HepG2 (cell line): ENCODE measurements around the gene PPP2R2D. TPM values are rescaled to one million over a fixed set of nuclear protein-coding genes. Genes with fewer than 3 reads are reported as not detected.

Experiments used
- ATAC-seq: fragments of 200-7000 bp; cut with Tn5 transposase; 3 replicates; pipeline ENCODE4 v1.9.1; 2020; ENCODE audit warnings: mild to moderate bottlenecking, moderate library complexity
- Bru-seq: library from RNA; stranded (reverse); fragments of 400-500 nt; gene quantifications from one replicate; lab custom pipeline; 2021; lab: Mats Ljungman, UMichigan
- BruChase-seq, 2 experiments: library from RNA; stranded (reverse); fragments of 400-500 nt; gene quantifications; one replicate each; lab custom pipeline; 2021; lab: Mats Ljungman, UMichigan
- BruUV-seq: library from RNA; stranded (reverse); fragments of 400-500 nt; replicated peaks from 2 replicates; lab custom pipeline; 2021; lab: Mats Ljungman, UMichigan
- CTCF ChIA-PET: fragments of 300-600 bp; formaldehyde crosslinking; extraction: SDS; loops from one replicate; lab custom pipeline; 2021; ENCODE audit warnings: low total read pairs, inconsistent platforms, low intra/inter-chr PET ratio; lab: Yijun Ruan, JAX
- POLR2A ChIA-PET: fragments of 350-600 bp; sonication (Branson Sonifier 250); formaldehyde crosslinking; loops from one replicate; lab custom pipeline; 2020; ENCODE audit warnings: antibody characterized with exemption, inconsistent platforms; lab: Yijun Ruan, JAX
- DNase-seq: peaks from one replicate; pipeline ENCODE4 v3.0.0-alpha.2; 2015; ENCODE audit warnings: low spot score
- FAIRE-seq: peaks from 3 replicates; lab custom pipeline; 2011; peaks lifted over from hg19 to GRCh38; lab: Jason Lieb, UNC
- H2AFZ ChIP-seq: one replicate; pipeline ENCODE4 v1.6.1; 2011; ENCODE audit warnings: low read length, inconsistent platforms
- H3K27ac ChIP-seq: fragments of 300-600 bp; 3 replicates; pipeline ENCODE4 v1.8.0; 2011; ENCODE audit warnings: mixed run types, mild to moderate bottlenecking, mixed read lengths, low read length, inconsistent platforms; ENCODE audit not compliant: insufficient read depth; ENCODE audit errors: extremely low read length
- H3K27me3 ChIP-seq, 2 experiments: fragments of 200-600 bp in 1 of 2; 2 replicates in 1 of 2; 3 replicates in 1 of 2; pipeline versions ENCODE4 v1.6.0 to v1.8.0; 2011; ENCODE audit warnings: low read length in 2 of 2, mild to moderate bottlenecking in 2 of 2, moderate library complexity in 2 of 2, inconsistent platforms in 1 of 2; ENCODE audit not compliant: insufficient read depth in 2 of 2, control insufficient read depth in 1 of 2
- H3K36me3 ChIP-seq, 2 experiments: fragments of 200-600 bp in 1 of 2; replicated peaks in 1 of 2; 2 replicates in 1 of 2; 3 replicates in 1 of 2; pipeline versions ENCODE4 v1.5.1 to v1.8.0; 2011; ENCODE audit warnings: low read length in 2 of 2, inconsistent platforms in 1 of 2; ENCODE audit not compliant: insufficient read depth in 2 of 2, control insufficient read depth in 1 of 2
- H3K4me1 ChIP-seq: 2 replicates; pipeline ENCODE4 v1.5.1; 2012; ENCODE audit warnings: low read length, inconsistent platforms; ENCODE audit not compliant: insufficient read depth
- H3K4me2 ChIP-seq: 2 replicates; pipeline ENCODE4 v1.6.0; 2011; ENCODE audit warnings: low read depth, low read length, inconsistent platforms
- H3K4me3 ChIP-seq, 3 experiments: fragments of 200-600 bp in 1 of 3; sonication (generic), shearing (Covaris generic) in 1 of 3; replicated peaks in 1 of 3; 2 replicates each; pipeline ENCODE4 v1.5.1; 2011 to 2016; ENCODE audit warnings: low read length in 3 of 3, inconsistent platforms in 2 of 3, low read depth in 2 of 3, mild to moderate bottlenecking in 2 of 3, control low read depth in 1 of 3, mixed read lengths in 1 of 3; ENCODE audit not compliant: insufficient read depth in 1 of 3
- H3K79me2 ChIP-seq: one replicate; pipeline ENCODE4 v1.6.1; 2011; ENCODE audit warnings: low read length, inconsistent platforms; ENCODE audit not compliant: insufficient read depth
- H3K9ac ChIP-seq: 2 replicates; pipeline ENCODE4 v1.6.0; 2011; ENCODE audit warnings: mild to moderate bottlenecking, low read depth, low read length, inconsistent platforms; ENCODE audit not compliant: insufficient read depth
- H3K9me3 ChIP-seq: 2 replicates; pipeline ENCODE4 v1.5.1; 2012; ENCODE audit warnings: mild to moderate bottlenecking, low read length
- H4K20me1 ChIP-seq: 2 replicates; pipeline ENCODE4 v1.6.0; 2011; ENCODE audit warnings: inconsistent platforms, mild to moderate bottlenecking, low read length, moderate library complexity; ENCODE audit not compliant: insufficient read depth
- KDM2A ChIP-seq: sonication (generic); formaldehyde crosslinking; IDR thresholded peaks from 2 replicates; pipeline ENCODE4 v1.4.0; 2020; ENCODE audit warnings: low read depth, missing genetic modification reagents, borderline replicate concordance
- MAF1 ChIP-seq: sonication (generic); formaldehyde crosslinking; IDR thresholded peaks from 2 replicates; pipeline ENCODE4 v1.5.0; 2020; ENCODE audit warnings: missing genetic modification reagents, borderline replicate concordance
- MZF1 ChIP-seq: sonication (generic); formaldehyde crosslinking; IDR thresholded peaks from 2 replicates; pipeline ENCODE4 v1.8.1; 2023; ENCODE audit warnings: mild to moderate bottlenecking, missing genetic modification reagents, borderline replicate concordance
- ZNF264 ChIP-seq: sonication (generic); formaldehyde crosslinking; IDR thresholded peaks from 2 replicates; pipeline ENCODE4 v1.4.0; 2020; ENCODE audit warnings: missing genetic modification reagents
- ZNF512B ChIP-seq: sonication (generic); formaldehyde crosslinking; IDR thresholded peaks from 2 replicates; pipeline ENCODE4 v1.5.1; 2020; ENCODE audit warnings: missing genetic modification reagents, mild to moderate bottlenecking, borderline replicate concordance
- ZNF598 ChIP-seq: sonication (generic); formaldehyde crosslinking; IDR thresholded peaks from 2 replicates; pipeline ENCODE4 v1.5.1; 2020; ENCODE audit warnings: mild to moderate bottlenecking, missing genetic modification reagents, borderline replicate concordance
- ZNF609 ChIP-seq: sonication (generic); formaldehyde crosslinking; IDR thresholded peaks from 2 replicates; pipeline ENCODE4 v1.4.0; 2020; ENCODE audit warnings: mild to moderate bottlenecking, missing genetic modification reagents, borderline replicate concordance
- ZNF619 ChIP-seq: sonication (generic); formaldehyde crosslinking; IDR thresholded peaks from 2 replicates; pipeline ENCODE4 v1.4.0; 2020; ENCODE audit warnings: mild to moderate bottlenecking, missing genetic modification reagents
- WGBS: methylation state at CpG from one replicate; pipeline ENCODE4 v1.1.6; 2017; ENCODE audit warnings: low lambda C conversion rate; 5-methylcytosine and 5-hydroxymethylcytosine counted together
- in situ Hi-C: cut with HindIII; loops from 2 replicates; pipeline ENCODE4 v1.10.0; 2017; ENCODE audit warnings: low pct_unique_long_range_greater_than_20kb; ENCODE audit not compliant: extremely low pct_ligation_motif_present
- intact Hi-C: fragments of 100-400 bp; cut with micrococcal nuclease; formaldehyde crosslinking; loops from one replicate; pipeline ENCODE4 v1.10.0; 2022; ENCODE audit not compliant: unreplicated experiment
- long read RNA-seq, 2 experiments: library from RNA in 1 of 2; library from polyadenylated mRNA in 1 of 2; stranded (forward) in 1 of 2; unstranded in 1 of 2; transcript quantifications; one replicate each; pipeline ENCODE4 v2.0.0, GENCODE V29; 2019 to 2022
- polyA minus RNA-seq, 3 experiments: library from RNA; depleted of rRNA, polyadenylated mRNA; stranded (reverse); fragments of >200 nt; gene quantifications; 2 replicates each; pipeline ENCODE4 v1.2.3, GENCODE V29; 2011; ENCODE audit warnings: low replicate concordance in 1 of 3
- polyA plus RNA-seq, 8 experiments: library from polyadenylated mRNA; depleted of rRNA in 3 of 8; stranded (reverse) in 7 of 8; unstranded in 1 of 8; fragments of >200 nt; fragmentation: Illumina TruSeq in 4 of 8; extraction: Trizol in 4 of 8; gene quantifications; 2 replicates each; pipeline versions ENCODE4 v1.2.1 to v1.2.3, GENCODE V29; 2011 to 2016; ENCODE audit warnings: low read depth in 4 of 8, missing spikeins in 1 of 8, mixed read lengths in 1 of 8; ENCODE audit not compliant: insufficient read depth in 1 of 8
- total RNA-seq, 5 experiments: library from RNA; depleted of rRNA; stranded (reverse); fragments of >200 nt; fragmentation: Illumina TruSeq; extraction: Trizol; gene quantifications; 2 replicates each; pipeline ENCODE4 v1.2.3, GENCODE V29; 2016; ENCODE audit warnings: low read depth in 1 of 5

PPP2R2D gene
- total RNA-seq (2016; rRNA removed; fragmentation: Illumina TruSeq; extraction: Trizol) (33.2 and 34.4 TPM in 2 replicates), polyA plus RNA-seq (2011; rRNA removed) (32.7 TPM in 2 replicates), polyA minus RNA-seq (2011; rRNA and poly(A)+ RNA removed; ENCODE audit: low replicate concordance) (40.2 and 62.1 TPM in 2 replicates), Bru-seq, nascent RNA (percentile 78 among the genes with signal in this experiment), BruChase-seq, experiment 1, labeled RNA remaining after a 6-hour chase (percentile 86 among the genes with signal in this experiment), BruChase-seq, experiment 2, labeled RNA remaining after a 2-hour chase (percentile 85 among the genes with signal in this experiment)
- total RNA-seq (2016; cell fraction: cytosol; rRNA removed; fragmentation: Illumina TruSeq; extraction: Trizol; ENCODE audit: low read depth), result 47.7 and 48.9 TPM in 2 replicates
- 31.4 and 33.7 TPM in 2 replicates for total RNA-seq (2016; cell fraction: insoluble cytoplasmic fraction; rRNA removed; fragmentation: Illumina TruSeq; extraction: Trizol)
- 86.0 and 86.6 TPM in 2 replicates for total RNA-seq (2016; cell fraction: membrane; rRNA removed; fragmentation: Illumina TruSeq; extraction: Trizol)
- total RNA-seq (2016; cell fraction: nucleus; rRNA removed; fragmentation: Illumina TruSeq; extraction: Trizol), result 29.7 and 31.1 TPM in 2 replicates
- polyA plus RNA-seq (2011; cell fraction: cytosol; rRNA removed), result 31.1 and 33.7 TPM in 2 replicates
- 42.0 and 48.5 TPM in 2 replicates for polyA plus RNA-seq (2011; cell fraction: nucleus; rRNA removed)
- 26.5 and 33.1 TPM in 2 replicates for polyA plus RNA-seq (2012)
- polyA plus RNA-seq (2016; cell fraction: cytosol; fragmentation: Illumina TruSeq; extraction: Trizol; ENCODE audit: low read depth), result 64.7 and 70.1 TPM in 2 replicates
- 40.4 and 47.0 TPM in 2 replicates for polyA plus RNA-seq (2016; cell fraction: insoluble cytoplasmic fraction; fragmentation: Illumina TruSeq; extraction: Trizol; ENCODE audit: low read depth)
- 94.1 and 94.6 TPM in 2 replicates for polyA plus RNA-seq (2016; cell fraction: membrane; fragmentation: Illumina TruSeq; extraction: Trizol; ENCODE audit: low read depth)
- polyA plus RNA-seq (2016; cell fraction: nucleus; fragmentation: Illumina TruSeq; extraction: Trizol; ENCODE audit: insufficient read depth, low read depth), result 53.3 and 54.4 TPM in 2 replicates
- 16.4 and 18.6 TPM in 2 replicates for polyA minus RNA-seq (2011; cell fraction: cytosol; rRNA and poly(A)+ RNA removed)
- 44.7 and 44.8 TPM in 2 replicates for polyA minus RNA-seq (2011; cell fraction: nucleus; rRNA and poly(A)+ RNA removed)
- long read RNA-seq, experiment 1, full-length matches to known transcripts, result 3 of 18 reads
- long read RNA-seq, experiment 1, partial matches to known transcripts, result 12 of 18 reads
- long read RNA-seq, experiment 1, other reads (novel, unspliced or antisense), result 3 of 18 reads
- long read RNA-seq, experiment 2, full-length matches to known transcripts, result 10 of 66 reads
- long read RNA-seq, experiment 2, partial matches to known transcripts, result 23 of 66 reads
- long read RNA-seq, experiment 2, other reads (novel, unspliced or antisense), result 33 of 66 reads

GRCh38 chr10:131900350-131901152, at the start of gene PPP2R2D:
Gene PPP2R2D, plus strand, starts transcription at chr10:131901008. Its CDS starts 141 bp downstream, at chr10:131901149.
- ChIA-PET POLR2A (interaction anchor here (0.9 to 3.1 kb wide), 4 partner anchors 9 to 97 kb away, joined by 3 to 17 read pairs (median 8); partner anchors contain the start of gene BNIP3), CTCF (no interaction called here)
- Histone ChIP-seq H3K4me3 (peak within 1 kb of the TSS; percentile 93 to 94 (median 94)), H3K27ac (peak within 1 kb of the TSS; percentile 80), H4K20me1 (peaks cover 30% of the 10 kb centered on the region), H3K36me3 (peaks cover 3 to 5% of the 10 kb centered on the region in 2 experiments; a peak in 3 of 5 replicates), H3K9me3 (no peaks in the 10 kb centered on the region), H3K4me1 (peaks cover 72% of the 10 kb centered on the region), H3K79me2 (peaks cover 40% of the 10 kb centered on the region), H3K9ac (peak within 1 kb of the TSS; percentile 91), H3K4me2 (peak within 1 kb of the TSS; percentile 99), H3K27me3 (peaks cover 2 to 12% of the 10 kb centered on the region in 2 experiments; a peak in 3 of 5 replicates), H2AFZ (no peak within 1 kb of the TSS)
- ATAC-seq (peak; percentile 92), DNase-seq (peak; percentile 87), FAIRE-seq (no peak)
- WGBS, result no CpG with 5 or more reads among the region's 107 CpGs
- BruUV-seq, result no TSS peak
- intact Hi-C loops, result loop anchor here (5.0 kb wide), 1 partner anchor 77 kb away; no protein-coding TSS in a partner anchor
- in situ Hi-C loops, result no loop called here
- peak; percentile 40; the same call in 1 of the 2 replicates for TF ChIP-seq KDM2A (CRISPR knock-in tag)
- 0 out of 2 replicates have a peak, but pooled peaks have one; percentile 23 for TF ChIP-seq ZNF264 (CRISPR knock-in tag)
- no peak for TF ChIP-seq ZNF512B (CRISPR knock-in tag)
- TF ChIP-seq ZNF619, result peak; percentile 62
- no peak for TF ChIP-seq ZNF609 (CRISPR knock-in tag)
- TF ChIP-seq ZNF598 (CRISPR knock-in tag), result no peak
- no peak for TF ChIP-seq MZF1 (CRISPR knock-in tag)
- 0 out of 2 replicates have a peak, but pooled peaks have one; percentile 23 for TF ChIP-seq MAF1
